ENCODE measurements around the gene WDR59.
"Not testable (repeated sequence)": the region's sequence is repeated elsewhere in the genome, so short reads cannot be mapped to it uniquely, and the experiment has no call there.

WDR59 gene

DNA sequence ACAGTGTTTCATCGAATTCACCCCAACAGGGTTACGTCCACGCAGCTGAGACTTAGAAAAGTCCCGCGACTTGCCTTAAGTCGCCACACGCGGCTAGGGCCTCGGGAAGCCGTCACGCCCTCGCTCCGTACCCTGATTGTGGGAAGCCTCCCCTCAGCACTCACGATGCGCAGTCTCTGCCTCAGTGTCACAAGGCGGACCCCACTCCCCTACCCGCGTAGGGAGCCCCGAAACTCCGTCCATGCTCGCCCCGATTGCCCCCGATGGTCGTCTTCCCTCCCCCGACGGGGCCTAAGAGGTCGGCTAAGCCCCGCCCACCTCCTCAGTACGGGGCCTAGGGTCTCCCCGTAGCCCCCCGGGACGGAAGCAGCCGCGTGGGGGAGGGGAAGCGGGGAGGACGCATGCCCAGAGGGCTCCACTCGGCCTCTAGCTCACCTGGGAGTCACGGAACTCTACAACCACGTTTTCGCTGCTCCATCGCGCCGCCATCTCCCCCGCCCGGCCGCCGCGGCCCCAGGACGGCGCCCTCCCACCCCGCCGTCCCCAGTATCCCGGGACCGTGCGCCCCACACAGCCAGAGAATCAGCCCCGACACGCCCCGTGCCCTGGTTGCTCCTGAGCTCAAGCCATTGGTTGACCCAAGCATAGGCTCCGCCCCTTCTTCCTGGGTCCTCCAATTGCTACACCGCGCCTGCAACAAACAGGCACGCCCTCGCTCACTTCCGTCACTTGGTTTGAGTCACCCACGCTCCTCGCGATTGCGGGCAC lies at the start of gene WDR59:
TSS of gene WDR59 (minus strand) at position 595 of the 768 bp plus-strand sequence. CDS start at position 489, 106 bp downstream.
- no peaks in the 10 kb centered on the region for H3K36me3 ChIP-seq (ENCODE audit: insufficient read depth, low read length)
- no peaks in the 10 kb centered on the region for H3K9me3 ChIP-seq (ENCODE audit: low read length)
- peak within 1 kb of the TSS; percentile 72 for H2AFZ ChIP-seq (ENCODE audit: low read depth, low read length)
- H3K4me1 ChIP-seq (ENCODE audit: insufficient read depth, low read length): peaks cover 3% of the 10 kb centered on the region
- no peaks in the 10 kb centered on the region for H3K27me3 ChIP-seq (ENCODE audit: insufficient read depth, low read length)
- peak within 1 kb of the TSS; percentile 88 for H3K4me3 ChIP-seq (ENCODE audit: low read length)

DNA sequence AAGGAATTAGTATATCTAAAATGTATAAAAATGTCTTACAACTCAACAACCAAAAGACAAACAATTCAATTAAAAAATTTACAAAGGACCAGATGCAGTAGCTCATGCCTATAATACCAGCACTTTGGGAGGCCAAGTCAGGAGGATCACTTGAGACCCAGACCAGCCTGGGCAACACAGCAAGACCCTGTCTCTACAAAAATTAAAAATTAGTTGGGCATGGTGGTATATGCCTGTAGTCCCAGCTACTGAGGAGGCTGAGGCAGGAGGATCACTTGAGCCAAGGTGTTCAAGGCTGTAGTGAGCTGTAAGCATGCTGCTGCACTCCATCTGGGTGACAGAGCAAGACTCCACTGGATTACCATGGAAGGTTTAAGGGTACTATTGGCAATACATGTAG lies 47.7 kb upstream of the WDR59 start:
- peaks cover 5% of the 10 kb centered on the region for H3K9me3 ChIP-seq (ENCODE audit: low read length)
- H2AFZ ChIP-seq (ENCODE audit: low read depth, low read length): no peak overlapping the region
- no peaks in the 10 kb centered on the region for H3K36me3 ChIP-seq (ENCODE audit: insufficient read depth, low read length)
- no peak overlapping the region for H3K4me3 ChIP-seq (ENCODE audit: low read length)
- no peaks in the 10 kb centered on the region for H3K4me1 ChIP-seq (ENCODE audit: insufficient read depth, low read length)
- H3K27me3 ChIP-seq (ENCODE audit: insufficient read depth, low read length): no peaks in the 10 kb centered on the region

- no peak overlapping the region for H3K4me3 ChIP-seq (ENCODE audit: low read length)
- H2AFZ ChIP-seq (ENCODE audit: low read depth, low read length): no peak overlapping the region
- no peaks in the 10 kb centered on the region for H3K4me1 ChIP-seq (ENCODE audit: insufficient read depth, low read length)
- no peaks in the 10 kb centered on the region for H3K27me3 ChIP-seq (ENCODE audit: insufficient read depth, low read length)
- peaks cover 5% of the 10 kb centered on the region for H3K9me3 ChIP-seq (ENCODE audit: low read length)
- H3K36me3 ChIP-seq (ENCODE audit: insufficient read depth, low read length): no peaks in the 10 kb centered on the region
Measured at GRCh38 chr16:75029854-75030253, 44.9 kb upstream of the WDR59 start.

DNA sequence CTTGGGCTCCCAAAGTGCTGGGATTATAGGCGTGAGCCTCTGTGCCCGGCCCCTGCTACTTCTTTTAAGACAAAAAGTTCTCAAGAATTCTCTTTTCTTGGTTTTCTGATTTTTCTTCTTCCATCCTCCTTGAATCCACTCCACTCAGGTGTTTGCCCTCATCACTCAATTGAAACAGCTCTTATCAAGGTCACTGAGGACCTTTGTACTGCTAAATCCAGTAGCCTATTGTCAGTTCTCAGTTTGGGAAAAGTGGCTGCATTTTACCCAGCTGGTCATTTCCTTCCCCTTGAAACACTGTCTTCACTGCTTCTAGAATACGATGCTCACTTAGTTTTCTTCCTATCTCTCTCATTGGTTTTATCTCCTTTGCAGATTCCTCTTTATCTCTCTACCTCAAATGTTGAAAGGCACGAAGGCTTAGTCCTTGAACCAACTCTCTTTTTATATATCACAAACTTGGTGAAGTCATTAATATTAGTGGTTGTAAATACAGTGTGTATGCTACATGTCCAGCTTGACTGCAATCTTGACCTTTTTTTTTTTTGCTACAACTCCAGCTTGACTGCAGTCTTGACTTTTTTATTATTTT lies 43.7 kb upstream of the WDR59 start:
- H3K4me3 ChIP-seq (ENCODE audit: low read length): no peak overlapping the region
- no peaks in the 10 kb centered on the region for H3K36me3 ChIP-seq (ENCODE audit: insufficient read depth, low read length)
- no peaks in the 10 kb centered on the region for H3K4me1 ChIP-seq (ENCODE audit: insufficient read depth, low read length)
- H3K9me3 ChIP-seq (ENCODE audit: low read length): peaks cover 5% of the 10 kb centered on the region
- H2AFZ ChIP-seq (ENCODE audit: low read depth, low read length): no peak overlapping the region
- H3K27me3 ChIP-seq (ENCODE audit: insufficient read depth, low read length): no peaks in the 10 kb centered on the region

GRCh38 chr16:75027520-75028300 lies 42.8 kb upstream of the WDR59 start:
- no peaks in the 10 kb centered on the region for H3K4me1 ChIP-seq (ENCODE audit: insufficient read depth, low read length)
- H3K36me3 ChIP-seq (ENCODE audit: insufficient read depth, low read length): no peaks in the 10 kb centered on the region
- H3K4me3 ChIP-seq (ENCODE audit: low read length): no peak overlapping the region
- H3K27me3 ChIP-seq (ENCODE audit: insufficient read depth, low read length): no peaks in the 10 kb centered on the region
- no peak overlapping the region for H2AFZ ChIP-seq (ENCODE audit: low read depth, low read length)
- peaks cover 3% of the 10 kb centered on the region for H3K9me3 ChIP-seq (ENCODE audit: low read length)

- Histone ChIP-seq H3K4me1 (ENCODE audit: insufficient read depth, low read length) (no peaks in the 10 kb centered on the region), H3K4me3 (ENCODE audit: low read length) (no peak overlapping the region), H3K36me3 (ENCODE audit: insufficient read depth, low read length) (no peaks in the 10 kb centered on the region), H3K27me3 (ENCODE audit: insufficient read depth, low read length) (no peaks in the 10 kb centered on the region), H2AFZ (ENCODE audit: low read depth, low read length) (no peak overlapping the region), H3K9me3 (ENCODE audit: low read length) (peaks cover 2% of the 10 kb centered on the region)
Measured at GRCh38 chr16:75026892-75027391, 42.0 kb upstream of the WDR59 start.

GRCh38 chr16:75026239-75026891 lies 41.4 kb upstream of the WDR59 start:
- H3K36me3 ChIP-seq (ENCODE audit: insufficient read depth, low read length); H3K4me1 ChIP-seq (ENCODE audit: insufficient read depth, low read length); H3K27me3 ChIP-seq (ENCODE audit: insufficient read depth, low read length); H2AFZ ChIP-seq (ENCODE audit: low read depth, low read length); H3K9me3 ChIP-seq (ENCODE audit: low read length); H3K4me3 ChIP-seq (ENCODE audit: low read length): not testable (repeated sequence)

GRCh38 chr16:75025761-75026160 lies 40.8 kb upstream of the WDR59 start:
- no peaks in the 10 kb centered on the region for H3K27me3 ChIP-seq (ENCODE audit: insufficient read depth, low read length)
- H3K36me3 ChIP-seq (ENCODE audit: insufficient read depth, low read length): peaks cover under 1% of the 10 kb centered on the region
- H3K4me1 ChIP-seq (ENCODE audit: insufficient read depth, low read length): no peaks in the 10 kb centered on the region
- H2AFZ ChIP-seq (ENCODE audit: low read depth, low read length): no peak overlapping the region
- H3K4me3 ChIP-seq (ENCODE audit: low read length): no peak overlapping the region
- peaks cover 8% of the 10 kb centered on the region for H3K9me3 ChIP-seq (ENCODE audit: low read length)

- no peaks in the 10 kb centered on the region for H3K4me1 ChIP-seq (ENCODE audit: insufficient read depth, low read length)
- H3K4me3 ChIP-seq (ENCODE audit: low read length): no peak overlapping the region
Measured at GRCh38 chr16:75024594-75024993, 39.7 kb upstream of the WDR59 start.

DNA sequence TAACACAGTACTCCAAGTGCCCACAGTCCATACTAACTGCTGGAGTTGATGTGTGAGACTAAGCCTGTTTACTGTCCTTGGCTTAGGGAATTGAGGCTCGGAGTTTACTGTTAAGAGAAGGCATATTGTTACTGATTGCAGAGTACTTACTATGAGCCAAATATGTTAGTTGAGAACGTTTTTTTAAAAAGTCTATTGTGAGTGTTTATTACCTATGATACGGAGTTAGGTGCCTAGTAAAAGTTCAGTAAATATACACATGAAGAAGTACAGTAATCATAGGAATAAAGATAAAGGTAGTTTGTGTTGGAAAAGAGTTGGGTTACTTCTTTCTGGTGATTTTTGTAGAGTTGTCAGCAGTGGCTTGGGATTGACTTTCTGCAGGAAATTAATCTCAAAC lies 39.3 kb upstream of the WDR59 start:
- no peak overlapping the region for H2AFZ ChIP-seq (ENCODE audit: low read depth, low read length)
- peaks cover 8% of the 10 kb centered on the region for H3K9me3 ChIP-seq (ENCODE audit: low read length)
- no peaks in the 10 kb centered on the region for H3K27me3 ChIP-seq (ENCODE audit: insufficient read depth, low read length)
- peaks cover 2% of the 10 kb centered on the region for H3K36me3 ChIP-seq (ENCODE audit: insufficient read depth, low read length)
- H3K4me3 ChIP-seq (ENCODE audit: low read length): no peak overlapping the region
- H3K4me1 ChIP-seq (ENCODE audit: insufficient read depth, low read length): no peaks in the 10 kb centered on the region

More at GRCh38 chr16:75024594-75024993, 39.7 kb upstream of the WDR59 start:
- H3K36me3 ChIP-seq (ENCODE audit: insufficient read depth, low read length): peaks cover 2% of the 10 kb centered on the region
- no peak overlapping the region for H2AFZ ChIP-seq (ENCODE audit: low read depth, low read length)
- H3K9me3 ChIP-seq (ENCODE audit: low read length): peaks cover 7% of the 10 kb centered on the region
- H3K27me3 ChIP-seq (ENCODE audit: insufficient read depth, low read length): no peaks in the 10 kb centered on the region

DNA sequence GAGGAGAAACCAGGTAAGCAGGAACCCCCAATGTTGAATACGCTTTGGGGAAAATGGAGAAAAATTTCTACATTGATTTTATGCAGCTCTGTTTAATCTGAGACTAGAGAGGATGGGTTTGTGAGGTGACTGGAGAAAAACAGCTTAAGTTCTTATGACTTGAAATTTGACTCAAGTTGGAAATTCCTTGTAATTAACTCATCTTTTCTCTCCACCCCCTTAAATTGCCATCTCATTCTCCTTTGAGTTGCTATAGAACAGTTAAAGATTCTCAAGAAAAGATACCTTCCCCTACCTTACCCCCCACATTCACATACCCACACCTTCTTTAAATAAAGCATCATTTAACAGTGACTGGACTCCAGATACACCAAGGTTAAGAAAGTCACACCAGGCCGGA lies 38.1 kb upstream of the WDR59 start:
- Histone ChIP-seq H3K27me3 (ENCODE audit: insufficient read depth, low read length) (no peaks in the 10 kb centered on the region), H3K36me3 (ENCODE audit: insufficient read depth, low read length) (peaks cover 2% of the 10 kb centered on the region), H2AFZ (ENCODE audit: low read depth, low read length) (no peak overlapping the region), H3K4me3 (ENCODE audit: low read length) (no peak overlapping the region), H3K9me3 (ENCODE audit: low read length) (peaks cover 8% of the 10 kb centered on the region), H3K4me1 (ENCODE audit: insufficient read depth, low read length) (no peaks in the 10 kb centered on the region)

GRCh38 chr16:75022567-75022966 lies 37.6 kb upstream of the WDR59 start:
- Histone ChIP-seq H3K4me1 (ENCODE audit: insufficient read depth, low read length) (no peaks in the 10 kb centered on the region), H3K36me3 (ENCODE audit: insufficient read depth, low read length) (peaks cover 2% of the 10 kb centered on the region), H3K27me3 (ENCODE audit: insufficient read depth, low read length) (no peaks in the 10 kb centered on the region), H3K4me3 (ENCODE audit: low read length) (no peak overlapping the region), H2AFZ (ENCODE audit: low read depth, low read length) (no peak overlapping the region), H3K9me3 (ENCODE audit: low read length) (peaks cover 8% of the 10 kb centered on the region)

GRCh38 chr16:75021410-75021809 lies 36.5 kb upstream of the WDR59 start:
- H3K27me3 ChIP-seq (ENCODE audit: insufficient read depth, low read length): no peaks in the 10 kb centered on the region
- H3K4me1 ChIP-seq (ENCODE audit: insufficient read depth, low read length): no peaks in the 10 kb centered on the region
- H3K4me3 ChIP-seq (ENCODE audit: low read length): no peak overlapping the region
- no peak overlapping the region for H2AFZ ChIP-seq (ENCODE audit: low read depth, low read length)
- H3K9me3 ChIP-seq (ENCODE audit: low read length): peaks cover 8% of the 10 kb centered on the region
- peaks cover 2% of the 10 kb centered on the region for H3K36me3 ChIP-seq (ENCODE audit: insufficient read depth, low read length)

Measured in neuron (in vitro differentiated cells).